Coronary artery (tissue), 2 donors: ENCODE data around the gene HTD2.
"Not testable (repeated sequence)": the region's sequence is repeated elsewhere in the genome, so short reads cannot be mapped to it uniquely, and the experiment has no call there.

Source experiments
- DNase-seq: peaks from one replicate; pipeline ENCODE4 v3.0.0-alpha.2; 2017; ENCODE audit warnings: low spot score
- H3K27ac ChIP-seq, 2 donors: fragments of 200-600 bp; sonication (generic); one replicate each; pipeline ENCODE4 v1.5.1; 2016 to 2019
- H3K4me3 ChIP-seq: fragments of 200-600 bp; sonication (generic); 2 replicates; pipeline ENCODE4 v1.5.1; 2016; ENCODE audit warnings: mild to moderate bottlenecking, moderate library complexity
- TF ChIP-seq, protein P1 (sequence below): fragments of 200-600 bp; sonication (generic); IDR thresholded peaks from one replicate; pipeline ENCODE4 v1.5.1; 2019; ENCODE audit warnings: antibody characterized with exemption

The HTD2 gene

DNA sequence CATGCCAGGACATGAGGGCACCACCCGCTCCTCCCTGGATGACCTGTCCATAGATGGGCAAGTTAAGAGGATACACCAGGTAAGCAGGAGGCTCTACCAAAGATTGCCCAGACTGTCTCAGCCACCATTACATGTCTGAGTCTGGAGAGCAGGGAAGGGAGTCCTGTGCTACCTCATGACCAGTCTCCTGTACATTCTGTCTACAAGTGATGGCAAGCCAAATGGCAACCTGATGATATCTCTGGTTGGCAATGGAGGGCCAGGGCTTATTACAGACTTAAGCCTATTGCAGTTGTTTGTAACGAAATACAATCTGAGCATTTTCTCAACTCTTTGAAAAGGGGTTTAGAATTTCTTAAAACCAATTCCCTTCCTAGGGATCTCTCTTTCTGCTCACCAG is 37.0 kb upstream of the HTD2 start:
- Histone ChIP-seq H3K27ac (no peak overlapping the region), H3K4me3 (no peak overlapping the region)
- TF ChIP-seq, protein P1, sequence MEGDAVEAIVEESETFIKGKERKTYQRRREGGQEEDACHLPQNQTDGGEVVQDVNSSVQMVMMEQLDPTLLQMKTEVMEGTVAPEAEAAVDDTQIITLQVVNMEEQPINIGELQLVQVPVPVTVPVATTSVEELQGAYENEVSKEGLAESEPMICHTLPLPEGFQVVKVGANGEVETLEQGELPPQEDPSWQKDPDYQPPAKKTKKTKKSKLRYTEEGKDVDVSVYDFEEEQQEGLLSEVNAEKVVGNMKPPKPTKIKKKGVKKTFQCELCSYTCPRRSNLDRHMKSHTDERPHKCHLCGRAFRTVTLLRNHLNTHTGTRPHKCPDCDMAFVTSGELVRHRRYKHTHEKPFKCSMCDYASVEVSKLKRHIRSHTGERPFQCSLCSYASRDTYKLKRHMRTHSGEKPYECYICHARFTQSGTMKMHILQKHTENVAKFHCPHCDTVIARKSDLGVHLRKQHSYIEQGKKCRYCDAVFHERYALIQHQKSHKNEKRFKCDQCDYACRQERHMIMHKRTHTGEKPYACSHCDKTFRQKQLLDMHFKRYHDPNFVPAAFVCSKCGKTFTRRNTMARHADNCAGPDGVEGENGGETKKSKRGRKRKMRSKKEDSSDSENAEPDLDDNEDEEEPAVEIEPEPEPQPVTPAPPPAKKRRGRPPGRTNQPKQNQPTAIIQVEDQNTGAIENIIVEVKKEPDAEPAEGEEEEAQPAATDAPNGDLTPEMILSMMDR, result no peak
- DNase-seq, result no peak

DNA sequence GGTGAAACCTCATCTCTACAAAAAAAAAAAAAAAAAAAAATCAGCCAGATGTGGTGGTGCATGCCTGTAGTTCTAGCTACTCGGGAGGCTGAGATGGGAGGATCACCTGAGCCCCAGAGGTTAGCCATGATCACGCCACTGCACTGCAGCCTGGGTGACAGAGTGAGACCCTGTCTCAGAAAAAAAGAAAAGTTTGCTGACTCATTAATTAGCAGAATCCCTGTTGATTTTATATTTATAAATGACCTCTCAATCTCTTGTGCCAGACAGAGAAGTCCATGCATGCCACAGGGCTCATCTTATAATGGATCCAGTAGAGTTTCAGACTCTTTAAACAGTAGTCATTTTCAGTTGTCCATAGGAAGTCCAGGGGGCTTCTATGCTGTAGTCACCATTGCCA is 35.8 kb upstream of the HTD2 start:
- Histone ChIP-seq H3K27ac (no peak overlapping the region), H3K4me3 (no peak overlapping the region)
- no peak for DNase-seq
- TF ChIP-seq, protein P1, result no peak

DNA sequence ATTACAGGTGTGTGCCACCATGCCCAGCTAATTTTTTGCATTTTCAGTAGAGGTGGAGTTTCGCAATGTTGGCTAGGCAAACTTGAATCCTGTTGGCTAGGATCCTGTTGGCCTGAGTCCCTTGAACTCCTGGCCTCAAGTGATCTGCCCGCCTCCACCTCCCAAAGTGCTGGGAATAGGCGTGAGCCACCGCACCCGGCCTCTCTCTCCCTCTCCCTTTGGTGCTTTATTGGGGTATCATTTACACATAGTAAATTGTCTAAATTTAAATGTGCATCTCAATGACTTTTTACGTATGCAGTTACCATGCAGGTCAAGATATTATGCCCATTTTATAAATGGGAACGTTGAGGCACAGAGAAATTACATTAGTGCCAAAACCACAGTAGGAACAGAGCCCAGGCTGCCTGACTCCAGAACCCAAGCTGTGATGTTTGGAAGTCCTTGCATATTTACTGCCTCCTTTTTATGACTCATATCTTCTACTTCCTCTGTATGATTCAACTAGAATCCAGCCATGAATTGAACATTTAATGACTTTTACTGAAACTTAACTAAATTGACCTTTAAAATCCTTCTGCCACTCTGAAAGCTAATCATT is 34.3 kb upstream of the HTD2 start:
- H3K27ac ChIP-seq, result peak overlapping the region in 1 of 2 donors; percentile 54
- no peak for DNase-seq
- no peak overlapping the region for H3K4me3 ChIP-seq
- TF ChIP-seq, protein P1, result no peak

DNA sequence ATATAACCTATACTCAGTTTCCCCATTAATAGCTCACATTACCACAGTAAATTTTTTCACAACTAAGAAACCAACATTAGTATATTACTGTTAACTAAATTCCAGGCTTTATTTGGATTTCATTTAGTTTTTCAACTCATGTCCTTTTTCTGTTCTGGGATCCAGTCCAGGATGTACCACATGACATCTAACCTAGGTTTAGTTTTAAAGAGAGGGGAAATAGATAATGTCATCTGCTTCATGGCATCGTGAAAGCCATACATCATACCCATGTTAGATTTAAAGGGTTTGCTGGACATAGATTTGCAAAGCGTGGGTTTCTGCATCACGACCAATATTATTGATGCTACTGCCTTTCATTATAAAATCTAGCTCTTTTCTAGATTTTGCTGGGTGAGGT is 33.4 kb upstream of the HTD2 start:
- no peak for DNase-seq
- Histone ChIP-seq H3K27ac (no peak overlapping the region), H3K4me3 (no peak overlapping the region)
- TF ChIP-seq, protein P1, result no peak

DNA sequence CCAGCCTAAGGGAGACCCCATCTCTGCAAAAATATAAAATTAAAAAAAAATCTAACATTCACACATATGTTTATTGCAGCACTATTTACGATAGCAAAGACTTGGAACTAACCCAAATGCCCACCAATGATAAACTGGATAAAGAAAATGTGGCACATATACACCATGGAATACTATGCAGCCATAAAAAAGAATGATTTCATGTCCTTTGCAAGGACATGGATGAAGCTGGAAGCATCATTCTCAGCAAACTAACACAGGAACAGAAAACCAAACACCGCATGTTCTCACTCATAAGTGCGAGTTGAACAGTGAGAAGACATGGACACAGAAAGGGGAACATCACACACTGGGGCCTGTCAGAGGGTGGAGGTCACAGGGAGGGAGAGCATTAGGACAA is 33.0 kb upstream of the HTD2 start:
- H3K4me3 ChIP-seq, DNase-seq, H3K27ac ChIP-seq: not testable (repeated sequence)

DNA sequence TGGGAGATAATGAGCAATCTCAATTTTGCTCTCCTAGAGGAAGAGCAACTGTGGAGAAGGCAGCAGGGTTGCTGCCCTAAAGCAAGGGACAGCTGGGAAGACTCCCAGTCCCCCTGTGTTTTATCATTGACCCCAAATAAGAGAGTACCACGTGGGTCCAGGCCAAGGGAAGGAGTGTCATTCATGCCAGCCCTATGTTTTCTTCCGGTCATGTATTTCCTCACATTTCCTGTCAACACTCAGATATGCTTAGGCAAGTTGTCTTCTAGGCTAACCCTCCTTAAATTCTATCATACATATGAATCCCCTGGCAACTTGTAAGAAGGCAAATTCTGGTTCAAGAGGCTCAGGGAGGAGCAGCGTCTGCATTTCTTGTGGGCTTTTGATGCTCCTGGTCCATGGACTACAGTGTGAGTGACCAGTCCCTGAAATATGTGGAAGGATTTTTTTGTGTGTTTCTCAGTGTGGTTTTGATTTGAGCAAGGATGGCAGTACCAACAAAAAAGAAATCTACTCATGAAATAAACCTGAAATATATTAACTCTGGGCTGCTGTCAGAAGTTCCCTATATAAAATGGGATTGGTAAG is 32.2 kb upstream of the HTD2 start:
- Histone ChIP-seq H3K4me3 (no peak overlapping the region), H3K27ac (no peak overlapping the region)
- TF ChIP-seq, protein P1, result no peak
- DNase-seq, result no peak

DNA sequence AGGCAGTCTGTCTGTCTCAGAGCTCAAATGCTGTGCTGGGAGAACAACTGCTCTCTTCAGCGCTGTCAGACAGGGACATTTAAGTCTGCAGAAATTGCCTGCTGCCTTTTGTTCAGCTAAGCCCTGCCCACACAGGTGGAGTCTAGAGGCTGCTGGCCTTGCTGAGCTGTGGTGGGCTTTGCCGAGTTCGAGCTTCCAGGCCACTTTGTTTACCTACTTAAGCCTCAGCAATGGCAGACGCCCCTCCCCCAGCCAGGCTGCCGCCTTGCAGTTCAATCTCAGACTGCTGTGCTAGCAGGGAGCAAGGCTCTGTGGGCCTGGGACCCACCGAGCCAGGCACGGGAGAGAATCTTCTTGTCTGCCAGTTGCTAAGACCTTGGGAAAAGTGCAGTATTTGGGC is 25.3 kb upstream of the HTD2 start:
- Histone ChIP-seq H3K4me3 (no peak overlapping the region), H3K27ac (no peak overlapping the region)
- TF ChIP-seq, protein P1, result no peak
- no peak for DNase-seq
